ENCODE measurements around the gene RCAN2.
"Not testable (repeated sequence)": the region's sequence is repeated elsewhere in the genome, so short reads cannot be mapped to it uniquely, and the experiment has no call there.

Gene RCAN2

GRCh38 chr6:46400898-46401297, 90.4 kb downstream of the RCAN2 start:
- no peak for TF ChIP-seq CTCF (IDR thresholded peaks at IDR 0.05; ENCODE audit: insufficient read depth, missing control alignments)
- DNase-seq (ENCODE audit: insufficient read length, low spot score): no peak
- no peak for FAIRE-seq

GRCh38 chr6:46395530-46395929, 95.7 kb downstream of the RCAN2 start:
- no peak for FAIRE-seq
- DNase-seq (ENCODE audit: insufficient read length, low spot score): no peak
- TF ChIP-seq CTCF (IDR thresholded peaks at IDR 0.05; ENCODE audit: insufficient read depth, missing control alignments): no peak

DNA sequence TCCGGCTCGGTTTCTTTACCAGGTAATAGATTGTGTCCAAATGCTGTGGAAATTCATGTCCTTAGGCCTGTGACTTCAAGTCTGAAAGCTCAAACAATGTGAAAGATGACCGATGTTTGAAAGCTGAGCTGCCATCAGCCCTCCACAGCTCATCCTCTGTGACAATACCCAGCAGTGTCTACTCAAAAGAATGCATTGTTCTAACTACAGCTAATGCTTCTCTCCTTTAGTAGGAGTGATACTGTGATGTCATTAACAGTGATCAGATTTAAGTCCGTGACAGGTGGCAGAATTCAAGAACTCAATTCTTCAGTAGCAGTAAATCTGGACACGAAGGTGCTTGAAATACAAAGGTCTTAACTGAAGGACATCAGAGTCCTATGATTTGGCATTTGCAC, 97.3 kb downstream of the RCAN2 start:
- no peak for TF ChIP-seq CTCF (IDR thresholded peaks at IDR 0.05; ENCODE audit: insufficient read depth, missing control alignments)
- DNase-seq (ENCODE audit: insufficient read length, low spot score) (no peak), FAIRE-seq (no peak)

DNA sequence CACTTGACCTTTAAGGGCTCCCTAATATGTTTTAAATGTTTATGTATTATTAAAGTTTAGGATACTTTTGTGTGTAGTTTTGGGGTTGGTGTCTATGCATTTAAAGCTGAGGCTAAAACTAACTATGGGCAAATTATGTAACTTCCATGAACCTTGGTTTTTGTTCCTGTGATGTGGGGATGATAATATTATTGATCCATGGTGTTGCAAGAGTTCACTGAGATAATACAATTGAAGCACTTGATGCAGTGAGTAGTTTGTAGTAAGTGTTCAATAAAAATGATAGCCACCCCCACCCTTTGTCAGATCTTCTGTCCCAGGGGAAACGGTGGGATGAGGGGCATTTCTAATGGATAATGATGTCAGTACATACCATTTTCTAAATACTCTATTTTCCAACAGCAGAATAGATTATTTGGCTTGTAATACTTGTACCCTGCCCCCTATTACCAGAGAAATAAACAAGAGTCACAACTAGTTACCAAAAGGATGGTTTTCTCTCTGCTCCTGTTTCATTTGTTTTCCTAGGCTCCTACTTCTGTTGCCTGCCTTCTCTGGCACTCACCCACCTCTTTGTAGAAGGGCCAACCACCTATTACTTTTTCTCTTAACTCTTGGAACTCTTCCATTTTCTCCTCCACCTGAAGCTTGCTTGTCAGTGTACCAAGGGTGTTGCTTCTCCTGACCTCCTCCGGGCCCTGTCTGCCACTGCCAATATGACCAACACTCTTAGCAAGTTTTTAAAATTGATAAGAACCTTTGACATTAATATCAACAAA, 97.9 kb downstream of the RCAN2 start:
- no peak for DNase-seq (ENCODE audit: insufficient read length, low spot score)

DNA sequence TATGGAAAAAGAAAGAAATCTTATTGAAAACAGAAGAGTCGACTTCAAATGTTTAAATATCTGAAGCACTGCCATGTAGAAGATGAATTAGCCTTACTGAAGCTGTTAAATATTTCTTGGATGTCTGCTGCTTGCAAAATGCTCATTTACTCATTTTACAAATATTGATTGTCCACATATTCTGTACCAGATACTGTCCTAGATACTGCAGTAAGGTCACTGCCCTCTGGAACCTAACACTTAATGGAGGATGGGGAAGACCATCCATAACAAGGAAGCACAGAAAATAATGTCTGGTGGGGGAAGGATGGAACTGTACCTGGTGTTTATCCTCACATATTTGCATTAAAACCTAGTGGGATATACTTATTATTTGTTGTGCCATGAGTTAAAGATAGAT, 99.0 kb downstream of the RCAN2 start:
- no peak for TF ChIP-seq CTCF (IDR thresholded peaks at IDR 0.05; ENCODE audit: insufficient read depth, missing control alignments)
- DNase-seq (ENCODE audit: insufficient read length, low spot score) (no peak), FAIRE-seq (no peak)

More for the DNA sequence above, 97.9 kb downstream of the RCAN2 start:
- no peak for TF ChIP-seq CTCF (IDR thresholded peaks at IDR 0.05; ENCODE audit: insufficient read depth, missing control alignments)
- no peak for FAIRE-seq

GRCh38 chr6:46390153-46390876, 100.9 kb downstream of the RCAN2 start:
- DNase-seq (ENCODE audit: insufficient read length, low spot score) (no peak), FAIRE-seq (no peak)
- no peak for TF ChIP-seq CTCF (IDR thresholded peaks at IDR 0.05; ENCODE audit: insufficient read depth, missing control alignments)

DNA sequence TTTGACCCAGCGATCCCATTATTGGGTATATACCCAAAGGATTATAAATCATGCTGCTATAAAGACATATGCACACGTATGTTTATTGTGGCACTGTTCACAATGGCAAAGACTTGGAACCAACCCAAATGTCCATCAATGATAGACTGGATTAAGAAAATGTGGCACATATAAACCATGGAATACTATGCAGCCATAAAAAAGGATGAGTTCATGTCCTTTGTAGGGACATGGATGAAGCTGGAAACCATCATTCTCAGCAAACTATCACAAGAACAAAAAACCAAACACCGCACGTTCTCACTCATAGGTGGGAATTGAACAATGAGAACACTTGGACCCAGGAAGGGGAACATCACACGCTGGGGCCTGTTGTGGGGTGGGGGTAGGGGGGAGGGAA, 103.5 kb downstream of the RCAN2 start:
- FAIRE-seq; DNase-seq (ENCODE audit: insufficient read length, low spot score): not testable (repeated sequence)
